ENCODE measurements around the gene FASN.

The FASN gene

GRCh38 chr17:82059272-82060000 lies 38.6 kb downstream of the FASN start:
- DNase-seq (ENCODE audit: low spot score) = no peak
- TF ChIP-seq CTCF (IDR thresholded peaks at IDR 0.05; ENCODE audit: extremely low read depth, missing control alignments) = no peak

GRCh38 chr17:82058855-82059249 lies 39.2 kb downstream of the FASN start:
- TF ChIP-seq CTCF (IDR thresholded peaks at IDR 0.05; ENCODE audit: extremely low read depth, missing control alignments) = no peak
- DNase-seq (ENCODE audit: low spot score) = no peak

DNA sequence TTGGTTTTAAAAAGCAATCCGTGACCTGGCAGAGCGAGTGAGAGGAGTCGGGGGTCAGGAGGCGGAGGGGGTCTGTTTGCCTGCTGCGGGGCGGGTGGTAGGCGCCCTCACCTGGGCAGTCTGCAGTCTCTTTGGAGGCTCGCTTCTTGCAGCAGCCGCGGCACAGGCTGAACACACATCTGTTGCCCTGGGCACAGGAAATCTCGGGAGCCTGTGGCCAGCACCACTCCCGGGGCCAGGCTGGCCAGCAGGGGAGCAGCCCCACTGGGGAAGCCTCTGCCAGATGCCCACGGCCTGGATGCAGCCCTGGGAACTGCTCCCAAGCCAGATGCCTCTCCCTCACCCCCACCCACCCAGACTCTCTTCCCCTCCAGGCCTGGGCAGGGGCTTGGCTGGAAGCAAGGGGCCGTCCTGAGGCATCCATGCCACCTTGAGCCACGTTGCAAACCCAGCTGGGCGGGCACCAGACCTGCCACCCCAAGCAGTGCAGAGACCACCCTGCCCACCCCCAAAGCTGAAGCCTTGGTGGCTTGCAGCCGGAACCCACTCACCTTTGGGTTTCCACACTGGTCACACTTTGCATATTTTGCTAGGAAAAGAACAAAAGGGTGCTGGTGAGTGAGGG lies 39.7 kb downstream of the FASN start:
- no peak for TF ChIP-seq CTCF (IDR thresholded peaks at IDR 0.05; ENCODE audit: extremely low read depth, missing control alignments)
- DNase-seq (ENCODE audit: low spot score) = no peak

DNA sequence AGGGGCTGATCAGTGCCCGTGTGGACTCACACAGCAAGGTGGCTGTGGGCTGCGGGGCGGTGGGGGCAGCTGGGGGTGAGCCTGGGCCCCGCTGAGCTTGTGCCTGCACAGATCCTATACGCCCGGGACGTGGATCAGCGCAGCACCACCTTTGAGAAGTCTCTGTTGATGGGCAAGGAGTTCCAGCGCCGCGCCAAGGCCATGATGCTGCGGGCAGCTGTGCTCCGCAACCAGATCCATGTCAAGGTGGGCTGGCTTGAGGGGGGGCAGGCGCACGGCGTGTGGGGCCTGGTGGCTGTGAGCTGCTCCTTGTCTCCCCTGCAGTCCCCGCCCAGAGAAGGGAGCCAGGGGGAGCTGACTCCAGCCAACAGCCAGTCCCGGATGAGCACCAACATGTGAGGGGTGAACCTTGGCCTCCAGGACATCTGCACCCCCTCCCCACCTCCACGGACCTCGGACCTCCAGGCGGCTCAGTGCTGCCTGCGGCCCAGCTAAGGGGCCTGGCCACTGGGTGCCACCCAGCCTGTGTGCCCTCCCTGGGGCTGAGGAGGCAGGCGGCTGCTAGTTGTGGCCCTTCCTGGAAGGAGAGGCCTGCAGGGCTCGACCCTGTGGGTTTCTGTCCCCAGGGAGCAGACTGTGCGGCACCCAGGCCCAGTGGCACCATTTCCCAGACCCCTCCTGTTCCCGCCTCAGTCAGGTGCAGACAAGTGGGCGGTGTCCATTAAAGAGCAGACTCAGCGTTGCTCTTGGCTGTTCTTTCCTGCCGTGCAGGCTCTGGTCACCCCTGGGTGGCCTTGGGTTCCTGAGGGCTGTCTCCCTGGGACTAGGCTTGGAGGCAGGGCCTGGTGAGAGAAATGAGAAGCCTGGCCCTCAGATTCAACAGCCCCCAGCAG lies 41.1 kb downstream of the FASN start:
- TF ChIP-seq CTCF (IDR thresholded peaks at IDR 0.05; ENCODE audit: extremely low read depth, missing control alignments) = no peak
- DNase-seq (ENCODE audit: low spot score) = no peak

- TF ChIP-seq CTCF (IDR thresholded peaks at IDR 0.05; ENCODE audit: extremely low read depth, missing control alignments) = no peak
- DNase-seq (ENCODE audit: low spot score) = no peak
Measured at GRCh38 chr17:82055965-82056728, 41.9 kb downstream of the FASN start.

DNA sequence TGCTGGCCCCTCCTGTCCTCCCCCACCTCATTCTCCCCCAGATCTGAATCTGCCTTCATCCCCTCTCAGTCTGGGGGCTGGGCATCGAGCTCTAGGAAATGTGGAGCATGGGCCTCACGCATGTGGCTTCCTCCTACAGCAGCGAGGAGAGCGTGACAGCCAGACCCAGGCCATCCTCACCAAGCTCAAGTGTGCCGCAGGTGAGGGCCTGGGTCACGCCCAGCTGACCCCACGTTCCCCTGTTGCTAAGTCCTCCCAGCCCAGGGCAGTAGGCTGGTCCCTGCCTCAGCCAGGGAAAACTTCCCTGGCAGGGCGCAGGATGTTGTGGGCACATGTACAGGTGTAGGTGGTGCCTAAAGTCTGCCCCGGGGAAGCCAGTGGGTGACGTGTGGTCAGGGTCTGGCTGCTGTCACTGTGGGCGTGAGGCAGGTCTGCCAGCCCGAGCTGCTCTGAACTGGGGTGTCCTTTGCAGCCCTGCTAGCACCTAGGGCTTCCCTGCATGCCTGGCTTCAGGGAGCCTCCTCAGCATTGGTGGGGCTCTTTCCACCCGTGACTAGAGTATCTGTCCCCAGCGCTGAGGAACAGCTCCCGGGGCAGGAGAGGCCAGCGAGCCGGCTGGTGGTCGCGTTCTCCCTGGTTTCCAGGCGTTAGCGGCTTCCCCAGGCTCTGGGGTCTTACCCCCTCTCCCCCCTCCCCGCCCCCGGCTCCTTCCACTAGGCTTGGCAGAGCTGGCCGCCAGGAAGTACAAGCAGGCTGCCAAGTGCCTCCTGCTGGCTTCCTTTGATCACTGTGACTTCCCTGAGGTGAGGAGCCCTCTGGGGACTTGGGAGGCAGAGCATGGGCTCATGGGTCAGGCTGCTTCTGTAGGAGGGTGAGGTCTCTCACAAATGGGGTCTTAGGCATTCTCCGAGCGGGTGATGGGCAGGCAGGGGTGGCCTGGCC lies 42.7 kb downstream of the FASN start:
- TF ChIP-seq CTCF (IDR thresholded peaks at IDR 0.05; ENCODE audit: extremely low read depth, missing control alignments) = no peak
- DNase-seq (ENCODE audit: low spot score) = no peak
